GM19438 (cell line): ENCODE results near the gene CAMK1D.

Experiments used
- ATAC-seq: cut with Tn5 transposase; IDR thresholded peaks from one replicate; pipeline ENCODE4 v1.9.1; 2021; ENCODE audit warnings: low read depth; ENCODE audit not compliant: unreplicated experiment

The CAMK1D gene

DNA sequence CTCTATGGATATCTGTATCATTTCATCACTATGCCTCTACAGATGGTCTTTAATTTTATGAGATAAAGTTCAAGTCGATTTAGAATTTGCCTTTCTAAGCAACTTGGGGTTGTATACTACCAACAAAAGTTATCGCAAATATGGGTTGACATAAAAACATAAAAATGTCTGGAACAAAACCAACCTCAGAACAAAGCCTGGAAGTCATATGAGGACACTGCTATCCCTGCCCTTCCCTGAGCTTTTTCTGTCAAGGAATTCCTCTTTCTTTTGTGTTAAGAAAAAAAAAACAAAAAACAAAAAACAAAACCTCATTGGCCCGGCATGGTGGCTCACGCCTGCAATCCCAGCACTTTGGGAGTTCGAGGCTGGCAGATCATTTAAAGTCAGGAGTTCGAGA lies 319.3 kb downstream of the CAMK1D start:
- no peak for ATAC-seq

DNA sequence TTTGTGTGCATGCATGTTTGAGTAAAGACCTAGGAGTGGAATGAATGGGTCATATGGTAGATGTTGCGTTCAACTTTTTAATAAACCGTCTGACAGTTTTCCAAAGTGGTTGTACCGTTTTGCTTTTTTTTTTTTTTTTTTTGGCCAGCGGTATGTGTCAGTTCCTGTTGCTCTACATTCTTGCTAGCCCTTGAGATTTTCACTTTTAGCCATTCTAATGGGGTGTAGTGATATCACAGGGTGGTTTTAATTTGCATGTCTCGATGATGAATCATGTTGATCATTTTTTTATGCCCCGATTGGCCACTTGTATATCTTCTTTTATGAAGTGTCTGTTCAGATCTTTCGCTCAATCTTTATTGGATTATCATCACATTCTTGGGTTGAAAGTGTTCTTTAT lies 320.7 kb downstream of the CAMK1D start:
- no peak for ATAC-seq

DNA sequence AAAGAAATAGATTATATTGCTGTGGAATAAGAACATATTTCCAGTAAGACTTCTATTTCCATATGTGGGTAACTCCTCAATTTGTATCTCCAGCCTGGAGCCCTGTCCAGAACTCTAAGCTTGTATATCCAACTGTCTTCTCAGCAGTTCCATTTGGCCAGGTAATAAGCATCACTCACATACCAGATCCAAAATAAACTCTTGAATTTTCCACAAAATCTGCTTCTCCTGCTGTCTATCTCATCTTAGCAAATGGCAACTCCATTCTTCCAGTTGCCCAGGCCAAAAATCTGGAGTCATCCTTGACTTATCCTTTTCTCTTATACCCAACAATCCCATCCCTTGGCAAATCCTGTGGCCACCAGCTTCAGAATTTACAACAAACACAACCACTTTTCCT lies 325.8 kb downstream of the CAMK1D start:
- ATAC-seq, result no peak

DNA sequence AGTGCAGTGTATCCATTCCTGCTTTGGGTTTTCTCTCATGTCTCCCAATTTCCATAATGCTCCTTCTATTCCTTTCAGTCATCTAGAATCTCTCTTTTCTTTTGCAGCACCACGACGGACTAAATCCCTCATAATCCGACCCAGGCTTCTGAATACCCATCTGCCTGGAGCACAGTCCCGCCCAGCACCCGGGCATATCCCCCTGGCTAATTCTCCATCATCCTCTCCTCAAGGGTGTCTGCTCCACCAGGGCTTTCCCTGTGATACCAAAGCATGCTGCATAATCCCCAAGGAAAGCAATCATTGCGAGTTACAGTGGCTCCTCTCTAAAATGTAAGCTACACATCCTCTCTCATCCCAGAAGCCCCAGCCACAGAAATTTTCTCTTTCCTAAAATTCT lies 330.3 kb downstream of the CAMK1D start:
- no peak for ATAC-seq

- no peak for ATAC-seq
These were observed 331.9 kb downstream of the CAMK1D start for GRCh38 chr10:12681252-12681651.

DNA sequence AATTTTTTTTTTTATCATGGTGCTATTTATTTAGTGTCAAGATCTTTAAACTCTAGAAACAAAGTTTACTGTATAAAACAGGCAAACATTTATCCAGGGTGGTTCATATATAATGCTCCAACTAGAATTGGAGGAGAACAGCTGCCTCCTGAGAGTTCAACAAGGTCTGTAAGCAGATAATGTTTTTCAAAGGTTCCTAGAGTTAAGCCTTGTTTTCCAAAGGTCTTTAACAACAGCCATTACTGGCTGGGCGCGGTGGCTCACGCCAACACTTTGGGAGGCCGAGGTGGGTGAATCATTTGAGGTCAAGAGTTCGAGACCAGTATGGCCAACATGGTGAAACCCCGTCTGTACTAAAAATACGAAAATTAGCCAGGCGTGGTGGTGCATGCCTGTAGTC lies 335.4 kb downstream of the CAMK1D start:
- ATAC-seq, result no peak

GRCh38 chr10:12685261-12686058 lies 336.1 kb downstream of the CAMK1D start:
- ATAC-seq, result no peak

GRCh38 chr10:12687996-12688395 lies 338.6 kb downstream of the CAMK1D start:
- no peak for ATAC-seq

DNA sequence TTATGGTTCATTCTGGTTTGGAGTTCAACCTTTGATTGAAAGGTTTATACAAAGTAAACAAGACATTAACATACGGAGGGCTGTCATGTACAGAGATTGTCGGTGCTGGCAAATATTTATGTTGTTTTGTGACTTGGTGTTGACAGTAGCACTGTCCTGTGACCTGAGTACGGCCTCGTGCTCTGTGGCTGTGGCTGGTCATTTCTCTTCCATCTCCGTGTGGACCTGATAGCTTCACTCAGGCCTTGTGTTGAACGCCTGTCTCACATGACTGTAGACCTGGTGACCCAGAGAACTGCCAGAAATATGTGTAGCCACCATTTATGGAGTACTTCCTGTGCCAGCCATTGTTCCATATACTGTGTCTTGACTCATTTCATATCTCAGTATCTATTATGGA lies 340.5 kb downstream of the CAMK1D start:
- ATAC-seq, result no peak

DNA sequence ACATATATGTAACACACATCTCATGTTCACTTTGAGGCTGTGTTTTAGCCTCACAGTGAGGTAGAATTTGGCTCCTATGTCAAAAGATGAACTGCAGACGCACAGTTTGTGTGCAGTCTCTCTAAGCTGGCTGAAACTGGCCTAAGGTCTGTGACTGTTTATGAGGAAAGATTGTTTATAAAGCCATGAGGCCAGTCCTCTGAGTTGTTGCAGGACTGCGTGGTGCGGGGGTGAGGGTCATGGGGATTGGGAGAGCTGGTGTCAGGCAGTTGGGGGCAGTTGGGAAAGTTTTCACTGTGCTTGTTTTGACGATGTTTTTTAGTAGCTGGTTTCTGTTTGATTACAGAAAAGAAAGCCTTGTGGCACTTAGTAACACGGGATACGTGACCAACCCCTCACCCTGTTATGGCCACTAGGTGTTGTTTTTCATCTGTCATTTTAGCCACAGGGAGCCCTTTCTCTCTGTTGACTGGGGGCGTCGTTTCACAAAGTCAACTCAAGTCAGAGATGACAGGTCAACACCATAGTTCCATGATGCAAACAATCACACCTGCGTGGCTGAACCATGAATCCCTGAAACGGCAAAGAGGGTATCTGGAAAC lies 341.3 kb downstream of the CAMK1D start:
- ATAC-seq, result no peak

DNA sequence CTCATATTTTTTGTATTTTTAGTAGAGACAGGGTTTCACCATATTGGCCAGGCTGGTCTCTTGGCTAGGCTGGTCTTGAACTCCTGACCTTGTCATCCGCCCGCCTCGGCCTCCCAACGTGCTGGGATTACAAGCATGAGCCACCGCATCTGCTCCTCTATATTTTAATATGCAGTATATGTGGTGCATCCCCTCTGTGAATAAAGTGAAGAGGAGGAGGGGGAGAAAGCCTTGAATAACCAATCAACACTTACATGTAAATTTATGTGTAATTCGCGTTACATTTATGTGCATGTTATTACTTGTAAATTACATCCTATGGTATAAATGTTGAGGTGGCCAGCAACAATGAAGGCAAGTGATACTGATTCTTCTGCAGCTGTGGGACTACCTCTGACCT lies 342.2 kb downstream of the CAMK1D start:
- no peak for ATAC-seq

GRCh38 chr10:12697764-12698163 lies 348.4 kb downstream of the CAMK1D start:
- ATAC-seq, result no peak

DNA sequence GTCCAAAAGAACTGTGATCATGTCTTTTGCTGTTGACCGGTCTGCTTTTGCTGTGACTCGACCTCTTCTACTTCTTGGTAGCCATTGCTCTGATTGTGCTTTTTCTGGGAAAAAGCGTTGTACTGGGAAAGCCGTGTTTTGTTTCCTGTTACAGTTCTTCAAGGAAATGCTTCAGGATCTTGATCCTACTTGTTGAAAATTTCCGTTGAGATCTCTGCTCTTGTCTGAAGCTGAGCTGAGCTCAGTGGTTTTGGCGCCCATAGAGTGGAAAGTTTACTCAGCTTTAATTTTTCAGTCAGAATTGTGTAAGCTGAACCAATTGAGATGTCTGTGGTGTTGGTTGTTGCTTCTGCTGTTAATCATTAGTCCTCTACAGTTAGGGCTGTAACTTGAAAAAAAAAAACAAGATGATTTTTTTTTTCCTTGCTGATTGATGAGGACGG lies 349.9 kb downstream of the CAMK1D start:
- ATAC-seq, result no peak

GRCh38 chr10:12699781-12700556 lies 350.6 kb downstream of the CAMK1D start:
- ATAC-seq, result no peak

DNA sequence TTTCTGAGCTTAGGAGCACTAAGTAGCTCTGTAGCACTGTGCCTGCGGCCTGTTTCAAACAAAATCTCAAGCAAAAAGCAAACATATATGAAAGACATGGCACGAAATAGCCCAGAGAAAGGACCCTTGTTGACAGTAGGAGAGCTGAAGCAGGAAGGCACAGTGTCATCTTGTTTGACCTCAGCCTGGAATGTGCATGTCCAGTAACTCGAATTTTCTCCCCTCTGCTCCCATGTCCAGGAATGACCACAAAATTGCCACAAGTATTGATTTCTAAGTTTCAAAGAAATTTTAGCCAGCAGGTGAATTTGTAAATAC lies 351.2 kb downstream of the CAMK1D start:
- no peak for ATAC-seq

DNA sequence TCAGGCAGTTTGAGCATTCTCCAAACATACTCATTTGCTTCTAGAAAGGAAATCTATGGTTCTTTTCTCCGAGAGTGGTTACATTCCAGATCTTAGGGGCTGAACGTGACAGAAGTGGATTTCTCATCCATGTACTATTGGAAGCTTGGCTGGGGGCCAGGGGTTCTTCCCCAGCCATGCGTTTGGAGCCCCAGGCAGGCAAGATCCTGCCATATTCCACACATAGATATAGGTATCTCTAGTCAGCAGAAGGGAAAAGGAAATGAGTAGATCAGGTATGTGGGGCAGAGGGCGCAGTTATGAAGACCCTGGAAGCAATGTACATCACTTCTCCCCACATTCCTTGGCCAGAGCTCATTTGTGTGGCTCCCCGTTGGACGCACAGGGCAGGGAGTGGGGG lies 352.3 kb downstream of the CAMK1D start:
- no peak for ATAC-seq

GRCh38 chr10:12702215-12702770 lies 352.9 kb downstream of the CAMK1D start:
- ATAC-seq, result no peak

DNA sequence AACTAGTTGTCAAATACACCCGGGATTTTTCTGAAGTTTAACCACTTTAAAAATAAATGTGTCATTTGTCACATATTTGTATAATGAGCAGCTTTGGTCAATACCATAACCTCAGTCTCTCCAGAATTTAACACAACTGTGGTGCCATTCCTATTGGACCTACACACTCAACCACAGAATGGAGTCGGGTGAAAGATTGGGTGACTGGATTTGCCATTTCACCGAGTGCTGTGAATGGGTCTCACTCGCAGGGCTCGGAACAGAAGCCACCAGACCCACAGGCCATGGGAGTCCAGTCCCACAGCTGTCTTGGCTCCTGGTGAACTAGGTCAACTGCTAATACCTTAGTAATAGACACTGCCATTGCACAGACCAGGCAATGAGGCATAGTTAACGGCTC lies 353.8 kb downstream of the CAMK1D start:
- ATAC-seq, result no peak

- no peak for ATAC-seq
These were observed 354.5 kb downstream of the CAMK1D start for GRCh38 chr10:12703813-12704212.

DNA sequence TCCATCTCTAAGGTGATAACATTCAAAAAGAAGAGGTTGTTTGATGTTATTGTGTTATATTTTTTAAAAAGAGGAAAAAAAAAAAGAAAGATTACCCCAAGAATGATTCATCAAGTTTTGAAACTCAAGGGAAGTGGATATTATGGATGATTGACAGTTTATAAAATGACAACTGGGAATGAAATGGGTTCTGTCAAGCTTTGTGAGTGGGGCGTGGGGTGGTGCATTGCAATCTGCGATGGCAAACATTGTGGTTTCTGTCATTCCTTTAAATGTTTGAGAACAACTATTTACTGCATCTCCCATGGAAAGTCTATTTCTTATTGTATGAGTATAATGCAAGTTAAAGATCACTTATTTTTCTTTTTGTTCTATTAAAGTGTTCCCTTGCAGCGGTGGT lies 355.1 kb downstream of the CAMK1D start:
- ATAC-seq, result no peak

GRCh38 chr10:12705943-12706342 lies 356.6 kb downstream of the CAMK1D start:
- no peak for ATAC-seq
